Activated naive CD8-positive, alpha-beta T cell (primary cell): ENCODE measurements around the gene PDE4D.

Experiments used
- H3K27ac Mint-ChIP-seq: one replicate; pipeline ENCODE4 v1.8.0; 2021; ENCODE audit warnings: mixed read lengths
- H3K27me3 Mint-ChIP-seq: one replicate; pipeline ENCODE4 v1.8.0; 2021; ENCODE audit warnings: mixed read lengths
- H3K36me3 Mint-ChIP-seq: one replicate; pipeline ENCODE4 v1.8.0; 2021; ENCODE audit warnings: mixed read lengths
- H3K4me1 Mint-ChIP-seq: one replicate; pipeline ENCODE4 v1.8.0; 2021; ENCODE audit warnings: low read depth, mixed read lengths
- H3K4me3 Mint-ChIP-seq: one replicate; pipeline ENCODE4 v1.8.0; 2021; ENCODE audit warnings: mild to moderate bottlenecking, mixed read lengths
- H3K9me3 Mint-ChIP-seq: one replicate; pipeline ENCODE4 v1.8.0; 2021; ENCODE audit warnings: low read depth, mixed read lengths

Gene PDE4D

DNA sequence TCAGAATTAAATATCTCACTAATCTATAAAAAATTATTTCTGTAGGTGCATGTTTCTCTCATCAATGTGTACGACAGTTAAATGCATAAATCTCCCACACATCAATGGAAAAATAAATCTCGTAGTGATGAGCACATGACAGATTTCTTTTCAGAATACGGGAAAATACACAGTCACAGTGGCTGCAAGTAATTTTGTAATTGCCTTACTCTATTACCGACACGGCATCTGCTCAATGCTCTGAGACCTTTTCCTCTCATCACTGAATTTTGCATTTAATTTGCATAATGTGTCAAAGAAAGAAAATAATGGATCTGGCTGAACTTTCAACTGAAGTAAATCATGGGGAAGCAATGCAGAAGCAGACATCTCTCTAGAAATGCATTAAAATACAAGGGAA is 37.2 kb downstream of the PDE4D start:
- H3K9me3 Mint-ChIP-seq = peaks cover 3% of the 10 kb centered on the region
- H3K36me3 Mint-ChIP-seq = no peaks in the 10 kb centered on the region
- H3K4me1 Mint-ChIP-seq = no peaks in the 10 kb centered on the region
- no peak overlapping the region for H3K4me3 Mint-ChIP-seq
- H3K27me3 Mint-ChIP-seq = peaks cover 7% of the 10 kb centered on the region
- H3K27ac Mint-ChIP-seq = no peak overlapping the region

DNA sequence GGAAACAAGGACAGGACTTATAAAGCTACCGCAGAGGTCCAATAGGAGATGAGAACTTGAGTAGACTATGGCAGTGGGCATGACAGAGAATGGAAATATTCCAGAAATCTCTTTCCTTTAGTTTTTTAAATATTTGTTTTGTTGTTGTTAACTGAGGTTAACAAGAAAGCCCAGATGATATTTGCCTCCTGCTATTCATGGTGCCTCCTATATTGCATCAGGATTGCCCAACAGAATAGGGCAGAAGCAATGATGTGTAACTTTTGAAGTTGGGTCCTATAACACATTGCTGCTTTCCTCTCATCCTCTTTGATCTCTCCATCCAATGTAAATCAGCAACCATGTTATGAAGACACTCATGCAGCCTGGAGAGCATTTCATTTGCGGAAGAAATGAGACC is 42.8 kb downstream of the PDE4D start:
- Mint-ChIP-seq H3K4me3 (no peak overlapping the region), H3K36me3 (no peaks in the 10 kb centered on the region), H3K4me1 (no peaks in the 10 kb centered on the region), H3K27me3 (peaks cover 3% of the 10 kb centered on the region), H3K27ac (no peak overlapping the region), H3K9me3 (no peaks in the 10 kb centered on the region)

DNA sequence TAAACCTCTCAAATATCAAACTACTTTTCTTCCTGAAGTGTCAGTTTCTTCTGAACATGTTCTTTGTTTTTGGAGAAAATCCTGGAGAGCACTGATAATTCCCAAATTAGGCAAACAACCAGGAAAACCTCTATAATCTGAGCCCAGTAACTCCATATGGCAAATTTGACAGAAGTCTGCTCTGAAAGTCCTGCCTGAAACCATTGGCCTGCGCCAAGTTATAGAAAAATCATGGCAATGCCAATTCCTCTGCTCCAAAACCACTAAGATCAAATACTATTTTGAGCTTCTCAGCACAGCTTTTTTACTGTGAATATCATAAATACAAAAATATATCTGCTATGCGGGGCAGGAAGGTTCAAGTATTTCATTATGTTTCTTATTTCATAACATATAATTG is 45.9 kb downstream of the PDE4D start:
- Mint-ChIP-seq H3K4me1 (no peaks in the 10 kb centered on the region), H3K27ac (no peak overlapping the region), H3K9me3 (no peaks in the 10 kb centered on the region), H3K4me3 (no peak overlapping the region), H3K27me3 (peaks cover 3% of the 10 kb centered on the region), H3K36me3 (no peaks in the 10 kb centered on the region)

DNA sequence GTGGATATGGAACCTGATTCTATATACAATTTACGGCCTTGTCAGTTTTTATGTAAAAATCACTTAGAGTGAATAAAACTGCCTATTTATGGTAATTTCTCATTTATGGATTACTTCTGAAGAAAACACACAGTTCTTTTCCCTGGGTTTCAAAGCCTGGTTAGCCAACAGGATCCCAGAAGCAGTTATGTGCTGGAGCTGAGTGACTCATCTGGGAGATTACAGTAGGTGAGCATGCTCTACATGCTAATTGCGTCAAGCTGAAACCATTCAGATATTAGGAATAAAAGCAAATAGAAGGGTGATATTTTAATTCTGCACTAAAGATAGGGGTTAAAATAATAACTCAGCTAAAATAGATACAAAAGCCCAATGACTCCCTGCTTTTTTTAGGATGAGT is 47.8 kb downstream of the PDE4D start:
- no peaks in the 10 kb centered on the region for H3K4me1 Mint-ChIP-seq
- H3K36me3 Mint-ChIP-seq = no peaks in the 10 kb centered on the region
- H3K27ac Mint-ChIP-seq = no peak overlapping the region
- peaks cover 6% of the 10 kb centered on the region for H3K27me3 Mint-ChIP-seq
- H3K4me3 Mint-ChIP-seq = no peak overlapping the region
- no peaks in the 10 kb centered on the region for H3K9me3 Mint-ChIP-seq

DNA sequence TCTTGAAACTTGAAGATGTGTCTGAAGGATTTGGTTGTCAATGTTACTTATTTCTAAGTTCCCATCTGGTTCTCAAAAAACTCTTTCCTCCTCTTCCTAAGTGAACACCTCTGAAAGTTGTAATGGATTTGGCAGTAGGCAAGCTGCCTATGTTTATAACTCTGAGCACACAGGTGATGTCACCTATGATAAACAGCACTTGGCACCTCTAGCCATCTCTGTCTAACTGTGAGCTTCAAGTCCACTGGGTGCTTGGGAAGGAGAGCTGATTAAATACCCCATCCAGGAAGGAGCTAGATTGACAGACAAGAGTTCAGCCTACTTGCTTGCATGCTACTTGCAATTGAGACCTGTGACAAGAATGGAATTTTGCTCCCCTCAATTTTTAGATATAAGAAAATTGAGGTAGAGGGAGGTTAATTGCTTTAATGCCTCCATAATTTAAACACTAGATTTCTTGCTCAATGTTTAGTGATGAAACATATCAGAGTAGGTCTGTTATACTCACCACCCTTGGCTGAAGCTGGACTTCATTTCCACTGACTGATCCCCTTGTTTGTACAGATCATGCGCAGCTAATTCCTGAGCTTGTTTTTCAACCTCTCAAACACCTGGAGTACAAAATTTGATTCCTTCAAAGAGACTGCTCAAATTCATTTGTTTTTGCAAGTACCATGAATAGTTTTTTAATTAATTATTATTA is 49.9 kb downstream of the PDE4D start:
- Mint-ChIP-seq H3K4me1 (no peaks in the 10 kb centered on the region), H3K27me3 (peaks cover 5% of the 10 kb centered on the region), H3K36me3 (no peaks in the 10 kb centered on the region), H3K27ac (no peak overlapping the region), H3K4me3 (no peak overlapping the region), H3K9me3 (no peaks in the 10 kb centered on the region)

DNA sequence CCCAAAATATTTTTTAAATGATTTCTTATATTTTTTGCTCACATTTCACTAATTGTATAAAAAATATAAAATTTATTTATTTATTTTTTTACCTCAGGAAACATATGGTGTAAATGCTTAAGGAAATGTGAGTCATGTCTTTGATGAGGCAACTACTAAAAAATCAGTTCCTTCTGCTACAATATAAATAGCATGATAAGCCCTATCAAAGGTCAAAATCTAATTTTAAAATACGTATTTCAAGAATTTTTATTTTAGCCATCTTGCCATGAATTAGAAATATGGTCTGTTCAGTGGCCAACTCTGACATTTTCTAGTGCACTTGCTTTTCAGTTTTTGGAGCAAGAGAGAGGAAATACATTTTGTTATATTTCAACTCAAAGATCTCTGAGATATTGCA is 50.5 kb downstream of the PDE4D start:
- H3K4me1 Mint-ChIP-seq = no peaks in the 10 kb centered on the region
- no peak overlapping the region for H3K4me3 Mint-ChIP-seq
- no peaks in the 10 kb centered on the region for H3K36me3 Mint-ChIP-seq
- no peaks in the 10 kb centered on the region for H3K9me3 Mint-ChIP-seq
- H3K27ac Mint-ChIP-seq = no peak overlapping the region
- H3K27me3 Mint-ChIP-seq = peaks cover 5% of the 10 kb centered on the region

DNA sequence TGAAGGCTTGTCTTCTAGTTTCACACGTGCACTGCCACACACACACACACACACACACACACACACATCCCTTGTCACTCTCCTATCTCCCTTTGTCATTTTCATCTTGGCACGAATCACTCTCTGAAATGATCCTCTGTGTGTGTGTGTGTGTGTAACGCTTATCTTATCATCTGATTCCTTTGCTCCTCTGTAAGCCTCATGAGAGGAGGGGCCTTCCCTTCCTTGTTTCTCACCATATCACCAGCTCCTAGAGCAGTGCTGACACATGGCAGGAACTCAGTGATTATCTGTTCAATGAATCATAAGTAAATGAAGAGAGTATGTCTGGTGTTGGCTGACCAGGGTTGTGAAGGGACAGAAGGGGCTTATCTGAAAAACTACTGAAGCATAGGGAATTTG is 53.3 kb downstream of the PDE4D start:
- Mint-ChIP-seq H3K36me3 (no peaks in the 10 kb centered on the region), H3K4me1 (no peaks in the 10 kb centered on the region), H3K4me3 (no peak overlapping the region), H3K9me3 (no peaks in the 10 kb centered on the region), H3K27ac (no peak overlapping the region), H3K27me3 (peaks cover 5% of the 10 kb centered on the region)

DNA sequence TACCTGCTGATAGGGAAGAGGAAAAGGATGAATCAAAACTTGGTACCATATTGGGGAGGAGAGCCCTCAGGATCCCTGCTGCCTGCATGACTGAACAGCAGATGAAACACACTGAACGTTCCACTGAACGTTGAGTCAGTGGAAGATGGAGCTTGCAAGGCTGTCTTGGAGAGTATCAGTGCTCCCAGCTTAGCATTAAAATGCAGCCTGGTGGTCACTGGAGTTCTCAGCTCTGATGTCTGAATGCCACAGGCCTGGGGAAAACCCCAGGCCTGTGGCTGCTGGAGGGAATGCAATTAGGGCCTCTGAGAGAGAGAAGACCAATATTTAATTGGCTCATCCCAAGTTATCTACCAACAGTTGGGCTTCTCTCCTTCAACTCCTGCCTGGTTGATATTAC is 54.5 kb downstream of the PDE4D start:
- no peaks in the 10 kb centered on the region for H3K4me1 Mint-ChIP-seq
- no peaks in the 10 kb centered on the region for H3K9me3 Mint-ChIP-seq
- no peak overlapping the region for H3K27ac Mint-ChIP-seq
- H3K36me3 Mint-ChIP-seq = no peaks in the 10 kb centered on the region
- peaks cover 5% of the 10 kb centered on the region for H3K27me3 Mint-ChIP-seq
- H3K4me3 Mint-ChIP-seq = no peak overlapping the region

DNA sequence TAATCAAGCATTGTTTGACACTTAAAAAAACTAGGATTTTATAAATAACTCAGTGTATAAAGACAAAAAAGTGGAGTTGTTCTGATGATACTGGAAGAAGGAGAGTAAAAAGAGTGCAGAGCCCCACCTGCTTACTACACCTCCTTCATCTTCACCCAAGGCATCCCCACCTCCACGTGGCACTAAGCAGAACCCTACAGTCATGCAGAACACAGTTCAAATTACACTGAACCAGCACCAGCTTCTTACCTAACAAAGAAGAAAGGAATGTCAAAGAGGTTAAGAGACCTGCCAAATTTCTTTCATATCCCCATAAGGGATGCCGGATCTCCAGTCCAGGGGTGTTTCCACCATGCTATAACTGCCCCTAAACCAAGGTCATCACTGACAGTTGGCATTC is 55.5 kb downstream of the PDE4D start:
- H3K27me3 Mint-ChIP-seq = peaks cover 5% of the 10 kb centered on the region

DNA sequence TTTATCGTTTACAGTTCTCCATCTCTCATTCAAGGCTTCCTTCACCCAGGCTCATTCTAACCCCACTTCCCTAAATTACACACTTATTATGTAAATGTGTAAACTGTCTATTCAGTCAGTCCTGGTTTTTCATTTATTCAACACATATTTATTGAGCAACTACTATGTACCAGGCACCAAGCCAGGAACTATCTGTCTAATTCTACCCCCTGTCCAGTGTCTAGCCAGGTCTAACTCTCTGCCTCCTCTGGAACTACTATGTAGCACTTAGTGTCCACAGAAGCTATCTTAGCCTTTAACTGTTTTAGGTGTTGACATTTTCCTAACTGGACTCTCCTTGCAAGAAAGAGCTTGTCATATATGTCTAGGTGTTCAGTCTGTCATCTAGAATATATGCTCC is 56.5 kb downstream of the PDE4D start:
- no peak overlapping the region for H3K4me3 Mint-ChIP-seq
- no peak overlapping the region for H3K27ac Mint-ChIP-seq
- no peaks in the 10 kb centered on the region for H3K4me1 Mint-ChIP-seq
- peaks cover 5% of the 10 kb centered on the region for H3K27me3 Mint-ChIP-seq
- H3K36me3 Mint-ChIP-seq = no peaks in the 10 kb centered on the region
- no peaks in the 10 kb centered on the region for H3K9me3 Mint-ChIP-seq

More for the DNA sequence above, 55.5 kb downstream of the PDE4D start:
- Mint-ChIP-seq H3K36me3 (no peaks in the 10 kb centered on the region), H3K4me3 (no peak overlapping the region), H3K4me1 (no peaks in the 10 kb centered on the region), H3K27ac (no peak overlapping the region), H3K9me3 (no peaks in the 10 kb centered on the region)

DNA sequence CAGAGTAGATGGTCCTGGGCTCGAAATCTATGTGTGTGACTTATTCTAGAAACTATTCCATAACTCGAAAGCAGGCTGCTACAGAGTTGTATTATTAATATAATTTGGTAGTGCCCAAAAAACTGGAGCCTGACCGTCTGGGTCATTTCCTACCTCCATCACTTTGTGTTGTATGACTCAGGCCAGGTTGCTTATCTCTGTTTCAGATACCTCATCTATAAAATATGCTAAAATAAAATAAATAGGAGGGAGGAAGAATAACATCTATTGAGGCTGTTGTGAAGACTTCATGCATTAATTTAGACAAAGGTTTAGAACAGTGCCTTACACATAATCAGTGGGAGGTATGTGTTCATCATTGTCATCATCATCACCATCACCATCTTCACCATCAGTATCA is 57.7 kb downstream of the PDE4D start:
- Mint-ChIP-seq H3K27me3 (peaks cover 2% of the 10 kb centered on the region), H3K4me1 (no peaks in the 10 kb centered on the region), H3K27ac (no peak overlapping the region), H3K9me3 (no peaks in the 10 kb centered on the region), H3K36me3 (no peaks in the 10 kb centered on the region), H3K4me3 (no peak overlapping the region)

DNA sequence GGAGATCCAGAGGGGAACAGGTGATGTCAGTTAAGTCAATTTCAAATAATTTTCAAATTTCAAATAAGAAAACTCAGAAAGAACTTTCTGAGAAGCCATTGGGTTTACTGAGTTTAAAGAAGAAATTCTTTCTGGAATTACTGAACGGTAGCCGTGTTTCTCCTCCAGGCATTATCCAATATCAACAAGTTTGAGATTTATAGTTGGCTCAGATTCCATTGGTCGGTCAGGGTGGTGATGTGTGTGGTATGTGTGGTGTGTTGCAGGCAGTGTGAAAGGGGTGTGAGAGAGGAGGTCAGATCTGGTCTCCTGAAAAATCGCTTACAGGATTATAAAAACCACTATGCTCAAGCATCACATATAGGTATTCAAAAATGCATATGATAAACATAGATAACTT is 60.1 kb downstream of the PDE4D start:
- Mint-ChIP-seq H3K36me3 (no peaks in the 10 kb centered on the region), H3K27ac (no peak overlapping the region), H3K4me1 (no peaks in the 10 kb centered on the region), H3K4me3 (no peak overlapping the region), H3K9me3 (no peaks in the 10 kb centered on the region), H3K27me3 (no peaks in the 10 kb centered on the region)

DNA sequence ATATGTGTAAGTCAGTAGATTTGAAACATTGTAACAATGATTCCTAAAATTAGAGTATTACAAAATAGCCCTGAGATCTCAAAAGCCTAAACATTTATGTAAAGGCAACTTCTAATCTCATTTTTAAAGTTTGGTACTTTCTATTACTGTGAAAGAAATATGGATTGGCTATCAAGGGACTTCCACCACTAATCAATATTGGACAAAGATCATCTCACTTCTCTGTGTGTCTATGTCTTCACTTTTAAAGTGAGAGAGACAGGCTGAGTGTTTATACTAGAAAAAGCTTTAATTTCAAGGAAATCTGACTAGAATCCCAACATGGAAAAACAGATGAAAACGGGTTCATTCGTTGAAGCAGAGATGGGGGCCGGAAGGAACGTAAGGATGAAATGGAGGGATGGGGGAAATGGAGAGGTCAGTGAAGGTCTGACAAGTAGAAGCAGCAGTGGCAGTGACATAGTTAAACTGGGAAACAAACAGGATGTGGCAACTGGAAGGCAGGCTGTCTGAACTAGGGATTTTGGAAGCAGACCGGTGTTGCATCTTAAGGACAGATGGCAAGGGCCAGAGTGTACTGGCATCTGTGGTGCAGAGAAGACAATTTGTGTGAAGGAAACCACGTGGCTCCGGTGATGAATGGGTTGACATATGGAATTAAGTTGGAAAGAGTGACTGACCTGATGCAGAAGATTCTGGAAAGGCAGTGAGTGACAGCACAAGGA is 60.8 kb downstream of the PDE4D start:
- no peak overlapping the region for H3K27ac Mint-ChIP-seq
- H3K4me1 Mint-ChIP-seq = no peaks in the 10 kb centered on the region
- no peaks in the 10 kb centered on the region for H3K36me3 Mint-ChIP-seq
- no peaks in the 10 kb centered on the region for H3K27me3 Mint-ChIP-seq
- no peaks in the 10 kb centered on the region for H3K9me3 Mint-ChIP-seq
- no peak overlapping the region for H3K4me3 Mint-ChIP-seq

DNA sequence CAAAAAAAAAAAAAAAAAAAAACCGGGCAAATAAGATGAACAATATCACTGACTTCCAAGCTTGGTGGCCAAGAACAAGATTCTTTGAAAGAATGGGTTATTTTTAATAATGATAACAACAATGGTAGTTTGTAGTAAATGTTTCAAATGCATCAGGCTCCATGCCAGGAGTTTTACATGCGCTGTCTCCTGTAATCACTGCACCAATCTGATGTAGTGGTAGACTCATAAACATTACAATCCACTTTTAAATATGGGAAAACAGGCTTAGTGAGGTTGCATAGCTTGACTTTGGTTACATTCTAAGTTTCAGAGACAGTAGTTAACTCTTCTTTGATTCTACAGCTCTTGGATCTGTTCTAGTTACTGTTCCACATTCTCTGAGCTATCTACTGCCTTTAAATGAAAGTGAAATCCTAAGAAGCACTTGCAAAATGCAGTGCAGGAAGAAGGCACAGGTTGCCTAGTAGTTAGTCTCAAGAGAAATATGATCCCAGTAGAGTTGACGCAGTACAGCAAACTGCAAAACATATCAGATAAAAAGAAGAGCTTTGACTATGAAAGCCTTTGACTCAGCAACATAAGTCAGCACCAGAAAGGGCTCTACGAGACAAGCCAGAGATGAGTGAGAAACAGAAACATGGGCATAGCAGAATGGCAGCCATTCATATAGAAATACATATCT is 62.1 kb downstream of the PDE4D start:
- no peaks in the 10 kb centered on the region for H3K27me3 Mint-ChIP-seq

DNA sequence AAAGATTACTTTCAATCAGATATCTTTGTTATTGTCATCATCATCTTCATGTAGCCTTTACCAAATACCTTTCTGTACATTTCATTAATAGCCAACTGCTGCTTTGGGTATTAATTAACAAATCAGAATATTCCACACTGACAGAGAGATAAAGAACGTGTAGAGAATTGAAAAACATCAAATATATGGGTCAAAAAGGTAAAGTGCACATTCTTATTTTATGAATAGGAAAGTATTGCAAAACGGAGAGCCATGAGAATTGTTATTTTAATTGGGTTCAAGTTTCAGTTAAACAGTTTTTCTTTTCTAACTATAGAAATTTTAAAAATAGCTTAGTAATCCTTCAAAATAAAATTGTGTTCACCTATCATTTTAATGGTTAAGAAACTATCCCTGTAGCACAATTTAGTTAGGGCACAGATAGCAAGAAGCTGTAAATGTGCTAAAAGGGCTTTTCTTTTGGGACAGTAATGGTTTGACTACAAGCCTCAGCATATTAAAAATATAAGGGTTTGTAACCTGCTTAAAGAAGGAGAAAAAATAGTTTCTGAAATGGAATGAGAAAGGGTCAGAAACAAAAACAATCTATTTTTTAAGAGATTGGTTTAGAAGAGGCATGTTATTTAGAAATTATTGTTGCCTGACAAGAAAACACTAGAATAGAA is 62.9 kb downstream of the PDE4D start:
- Mint-ChIP-seq H3K9me3 (no peaks in the 10 kb centered on the region), H3K36me3 (no peaks in the 10 kb centered on the region), H3K27me3 (no peaks in the 10 kb centered on the region), H3K4me1 (no peaks in the 10 kb centered on the region), H3K27ac (no peak overlapping the region), H3K4me3 (no peak overlapping the region)

More for the DNA sequence above, 62.1 kb downstream of the PDE4D start:
- Mint-ChIP-seq H3K36me3 (no peaks in the 10 kb centered on the region), H3K4me3 (no peak overlapping the region), H3K4me1 (no peaks in the 10 kb centered on the region), H3K27ac (no peak overlapping the region), H3K9me3 (no peaks in the 10 kb centered on the region)
